ENCODE results near the gene ZPBP. TPM values are rescaled to one million over a fixed set of nuclear protein-coding genes. Genes with fewer than 3 reads are reported as not detected.

ZPBP gene
- total RNA-seq, 4 donors from 2014 or later: 0.71 to 1.5 (median 0.89) TPM; not detected in 1

DNA sequence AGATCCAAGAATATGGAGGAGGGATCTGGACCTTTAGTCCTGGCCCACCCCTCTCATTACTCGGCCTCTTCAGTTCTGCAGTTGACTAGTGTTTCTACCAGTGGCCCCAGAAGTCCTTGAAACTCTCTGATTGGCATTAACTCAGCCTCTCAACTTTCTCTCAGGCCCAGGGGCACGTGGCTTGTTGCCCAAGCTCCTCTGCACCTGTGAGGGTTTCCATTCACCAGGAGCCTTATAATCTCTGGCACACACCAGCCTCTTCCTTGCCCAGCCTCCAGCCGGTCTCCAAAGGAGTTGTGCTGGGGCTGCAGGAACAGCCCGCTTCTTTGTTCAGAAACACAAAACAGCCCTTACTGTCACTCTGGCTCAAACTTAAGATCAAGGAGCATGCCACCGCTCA is 47.6 kb upstream of the ZPBP start:
- no peaks in the 10 kb centered on the region for H3K9me3 ChIP-seq
- TF ChIP-seq POLR2A (IDR thresholded peaks at IDR 0.05): no peak
- TF ChIP-seq, protein P1, sequence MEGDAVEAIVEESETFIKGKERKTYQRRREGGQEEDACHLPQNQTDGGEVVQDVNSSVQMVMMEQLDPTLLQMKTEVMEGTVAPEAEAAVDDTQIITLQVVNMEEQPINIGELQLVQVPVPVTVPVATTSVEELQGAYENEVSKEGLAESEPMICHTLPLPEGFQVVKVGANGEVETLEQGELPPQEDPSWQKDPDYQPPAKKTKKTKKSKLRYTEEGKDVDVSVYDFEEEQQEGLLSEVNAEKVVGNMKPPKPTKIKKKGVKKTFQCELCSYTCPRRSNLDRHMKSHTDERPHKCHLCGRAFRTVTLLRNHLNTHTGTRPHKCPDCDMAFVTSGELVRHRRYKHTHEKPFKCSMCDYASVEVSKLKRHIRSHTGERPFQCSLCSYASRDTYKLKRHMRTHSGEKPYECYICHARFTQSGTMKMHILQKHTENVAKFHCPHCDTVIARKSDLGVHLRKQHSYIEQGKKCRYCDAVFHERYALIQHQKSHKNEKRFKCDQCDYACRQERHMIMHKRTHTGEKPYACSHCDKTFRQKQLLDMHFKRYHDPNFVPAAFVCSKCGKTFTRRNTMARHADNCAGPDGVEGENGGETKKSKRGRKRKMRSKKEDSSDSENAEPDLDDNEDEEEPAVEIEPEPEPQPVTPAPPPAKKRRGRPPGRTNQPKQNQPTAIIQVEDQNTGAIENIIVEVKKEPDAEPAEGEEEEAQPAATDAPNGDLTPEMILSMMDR (IDR thresholded peaks at IDR 0.05): no peak
- no peak overlapping the region for H3K4me3 ChIP-seq (replicated peaks in 1 of 3)
- H3K4me1 ChIP-seq: no peaks in the 10 kb centered on the region
- H3K27ac ChIP-seq: no peak overlapping the region
- intact Hi-C loops (cut with DNase I): no loop called here
- 61 to 69% methylated on average over 5 of the region's 5 CpGs for WGBS, 2 donors
- no peak for DNase-seq
- H3K27me3 ChIP-seq: no peaks in the 10 kb centered on the region
- no peaks in the 10 kb centered on the region for H3K36me3 ChIP-seq

DNA sequence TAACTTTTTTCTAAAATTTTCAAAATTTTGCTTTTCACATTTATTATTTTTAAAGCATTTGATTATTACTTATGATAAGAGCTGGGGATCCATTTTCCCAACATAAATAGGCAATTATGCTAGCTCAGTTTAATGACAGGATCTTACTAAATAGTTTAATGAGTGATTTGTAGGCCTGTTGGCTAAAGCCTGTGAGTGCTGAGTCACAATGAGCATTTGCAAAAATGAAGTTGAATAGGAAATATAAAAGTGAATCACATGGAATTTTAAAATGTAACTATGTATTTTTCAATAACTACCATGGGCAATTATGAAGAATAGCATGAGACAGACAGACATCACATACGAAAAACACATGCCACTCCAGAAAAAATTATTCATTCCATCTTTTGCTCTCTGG is 45.1 kb upstream of the ZPBP start:
- no peak for DNase-seq
- no peak overlapping the region for H3K4me3 ChIP-seq (replicated peaks in 1 of 3)
- intact Hi-C loops (cut with DNase I): no loop called here
- no peaks in the 10 kb centered on the region for H3K4me1 ChIP-seq
- no peaks in the 10 kb centered on the region for H3K36me3 ChIP-seq
- H3K27me3 ChIP-seq: no peaks in the 10 kb centered on the region
- H3K9me3 ChIP-seq: no peaks in the 10 kb centered on the region
- WGBS, 2 donors: 90 to 98% methylated on average over 1 of the region's 1 CpG
- no peak for TF ChIP-seq POLR2A (IDR thresholded peaks at IDR 0.05)
- TF ChIP-seq, protein P1 (IDR thresholded peaks at IDR 0.05): no peak
- H3K27ac ChIP-seq: no peak overlapping the region

DNA sequence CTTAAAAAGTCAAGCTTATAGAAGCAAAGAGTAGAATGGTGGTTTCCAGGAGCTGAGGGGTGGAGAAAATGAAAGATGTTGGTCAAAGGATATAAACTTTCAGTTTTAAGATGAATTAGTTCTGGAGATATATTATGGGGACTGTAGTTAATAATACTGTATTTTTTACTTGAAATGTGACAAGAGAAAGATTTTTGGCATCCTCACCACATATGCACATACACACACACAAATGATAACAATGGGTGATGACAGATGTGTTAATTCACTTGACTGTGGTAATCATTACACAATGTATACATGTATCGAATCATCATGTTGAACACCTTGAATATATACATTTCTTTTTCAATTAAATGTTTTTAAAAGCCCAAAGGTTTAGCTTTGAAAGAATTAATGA is 32.7 kb upstream of the ZPBP start:
- intact Hi-C loops (cut with DNase I): no loop called here
- WGBS, 2 donors: 85 to 90% methylated on average over 1 of the region's 1 CpG

DNA sequence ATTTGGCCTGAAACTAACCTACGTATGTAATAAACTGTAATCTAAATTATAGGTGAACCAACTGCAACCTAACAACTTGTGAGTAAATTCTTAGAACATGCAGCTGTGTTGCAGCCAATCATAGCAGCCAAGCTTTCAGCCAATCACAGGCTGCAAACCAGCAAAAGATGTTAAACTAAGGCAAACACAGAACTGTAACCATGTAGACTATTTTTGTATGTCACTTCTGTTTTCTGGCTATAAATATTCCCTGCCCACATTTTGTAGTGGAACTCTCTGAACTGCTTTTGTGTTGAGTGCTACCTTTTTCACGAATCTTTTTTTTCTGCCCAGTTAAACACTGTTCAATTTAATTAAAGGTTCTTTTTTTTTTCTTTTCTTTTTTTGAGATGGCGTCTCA is 28.2 kb upstream of the ZPBP start:
- intact Hi-C loops (cut with DNase I): no loop called here
- Histone ChIP-seq H3K4me3 (replicated peaks in 1 of 3) (no peak overlapping the region), H3K27me3 (no peaks in the 10 kb centered on the region), H3K9me3 (no peaks in the 10 kb centered on the region), H3K27ac (no peak overlapping the region), H3K36me3 (no peaks in the 10 kb centered on the region), H3K4me1 (no peaks in the 10 kb centered on the region)
- DNase-seq: no peak
- WGBS, 2 donors: 88 to 93% methylated on average over 3 of the region's 3 CpGs
- TF ChIP-seq, protein P1 (IDR thresholded peaks at IDR 0.05): no peak
- TF ChIP-seq POLR2A (IDR thresholded peaks at IDR 0.05): no peak

More for the DNA sequence above, 32.7 kb upstream of the ZPBP start:
- H3K27ac ChIP-seq: no peak overlapping the region
- TF ChIP-seq, protein P1 (IDR thresholded peaks at IDR 0.05): no peak
- TF ChIP-seq POLR2A (IDR thresholded peaks at IDR 0.05): no peak
- H3K9me3 ChIP-seq: no peaks in the 10 kb centered on the region
- H3K27me3 ChIP-seq: no peaks in the 10 kb centered on the region
- H3K4me3 ChIP-seq (replicated peaks in 1 of 3): no peak overlapping the region
- no peaks in the 10 kb centered on the region for H3K36me3 ChIP-seq
- no peak for DNase-seq
- H3K4me1 ChIP-seq: no peaks in the 10 kb centered on the region

DNA sequence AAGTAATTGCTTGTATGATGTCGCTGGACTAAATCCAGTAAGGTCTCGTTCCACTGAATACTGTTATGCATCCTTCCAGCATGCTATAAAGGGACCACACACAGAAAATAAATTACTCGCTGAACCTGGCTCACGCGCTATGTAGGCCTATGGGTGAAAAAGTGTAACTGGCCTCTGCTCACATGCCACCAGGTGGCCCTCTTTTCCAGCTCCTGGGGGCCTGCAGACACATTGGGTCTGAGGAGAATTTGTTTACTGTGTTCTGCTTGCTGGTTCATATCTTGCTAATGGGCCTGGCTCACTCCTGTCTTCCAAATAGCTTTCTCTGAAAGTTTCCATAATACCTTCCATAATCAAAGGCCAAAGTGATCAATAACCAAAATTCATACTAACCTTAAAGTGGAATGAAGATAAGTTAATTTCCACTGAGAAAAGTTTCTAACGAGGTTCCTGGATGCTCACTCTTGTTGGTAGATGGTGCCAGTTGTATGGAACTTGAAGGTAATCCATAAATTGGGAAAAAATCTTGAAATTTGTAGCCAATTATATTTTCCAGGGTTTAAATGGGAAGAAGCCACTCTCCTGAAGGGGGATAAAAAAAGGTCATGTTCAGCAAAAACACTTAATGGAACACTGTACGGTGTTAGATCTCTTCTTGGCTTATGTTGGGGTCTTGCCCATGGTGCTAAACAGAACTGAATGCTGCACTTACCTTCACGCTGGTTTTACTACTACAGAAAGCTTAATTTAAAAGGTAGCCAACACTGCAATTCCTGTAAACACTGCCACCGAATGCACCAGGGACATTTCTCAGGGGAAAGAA is 27.0 kb upstream of the ZPBP start:
- TF ChIP-seq POLR2A (IDR thresholded peaks at IDR 0.05): no peak
- TF ChIP-seq, protein P1 (IDR thresholded peaks at IDR 0.05): no peak
- 68 to 73% methylated on average over 9 of the region's 9 CpGs for WGBS, 2 donors
- intact Hi-C loops (cut with DNase I): no loop called here
- H3K9me3 ChIP-seq: no peaks in the 10 kb centered on the region
- no peak for DNase-seq
- H3K4me3 ChIP-seq (replicated peaks in 1 of 3): no peak overlapping the region
- H3K36me3 ChIP-seq: no peaks in the 10 kb centered on the region
- no peaks in the 10 kb centered on the region for H3K4me1 ChIP-seq
- H3K27me3 ChIP-seq: no peaks in the 10 kb centered on the region
- H3K27ac ChIP-seq: no peak overlapping the region
